AG10803 (cell line): Measurements from ENCODE around the gene ABHD17A.

ENCODE experiments used
- DNase-seq: peaks from one replicate; pipeline ENCODE4 v3.0.0; 2010; ENCODE audit warnings: low read depth
- H3K4me3 ChIP-seq: 2 replicates; pipeline ENCODE4 v1.5.1; 2011; ENCODE audit warnings: mild to moderate bottlenecking, low read length, control low read depth
- TF ChIP-seq, protein P1 (sequence below): conservative IDR thresholded peaks from 2 replicates; pipeline ENCODE4 v1.5.1; 2011; ENCODE audit warnings: mild to moderate bottlenecking, low read length, control low read depth, inconsistent platforms

ABHD17A gene

GRCh38 chr19:1865172-1866010, 19.9 kb downstream of the ABHD17A start:
- TF ChIP-seq, protein P1, sequence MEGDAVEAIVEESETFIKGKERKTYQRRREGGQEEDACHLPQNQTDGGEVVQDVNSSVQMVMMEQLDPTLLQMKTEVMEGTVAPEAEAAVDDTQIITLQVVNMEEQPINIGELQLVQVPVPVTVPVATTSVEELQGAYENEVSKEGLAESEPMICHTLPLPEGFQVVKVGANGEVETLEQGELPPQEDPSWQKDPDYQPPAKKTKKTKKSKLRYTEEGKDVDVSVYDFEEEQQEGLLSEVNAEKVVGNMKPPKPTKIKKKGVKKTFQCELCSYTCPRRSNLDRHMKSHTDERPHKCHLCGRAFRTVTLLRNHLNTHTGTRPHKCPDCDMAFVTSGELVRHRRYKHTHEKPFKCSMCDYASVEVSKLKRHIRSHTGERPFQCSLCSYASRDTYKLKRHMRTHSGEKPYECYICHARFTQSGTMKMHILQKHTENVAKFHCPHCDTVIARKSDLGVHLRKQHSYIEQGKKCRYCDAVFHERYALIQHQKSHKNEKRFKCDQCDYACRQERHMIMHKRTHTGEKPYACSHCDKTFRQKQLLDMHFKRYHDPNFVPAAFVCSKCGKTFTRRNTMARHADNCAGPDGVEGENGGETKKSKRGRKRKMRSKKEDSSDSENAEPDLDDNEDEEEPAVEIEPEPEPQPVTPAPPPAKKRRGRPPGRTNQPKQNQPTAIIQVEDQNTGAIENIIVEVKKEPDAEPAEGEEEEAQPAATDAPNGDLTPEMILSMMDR = no peak
- H3K4me3 ChIP-seq = peak overlapping the region; percentile 75
- no peak for DNase-seq

DNA sequence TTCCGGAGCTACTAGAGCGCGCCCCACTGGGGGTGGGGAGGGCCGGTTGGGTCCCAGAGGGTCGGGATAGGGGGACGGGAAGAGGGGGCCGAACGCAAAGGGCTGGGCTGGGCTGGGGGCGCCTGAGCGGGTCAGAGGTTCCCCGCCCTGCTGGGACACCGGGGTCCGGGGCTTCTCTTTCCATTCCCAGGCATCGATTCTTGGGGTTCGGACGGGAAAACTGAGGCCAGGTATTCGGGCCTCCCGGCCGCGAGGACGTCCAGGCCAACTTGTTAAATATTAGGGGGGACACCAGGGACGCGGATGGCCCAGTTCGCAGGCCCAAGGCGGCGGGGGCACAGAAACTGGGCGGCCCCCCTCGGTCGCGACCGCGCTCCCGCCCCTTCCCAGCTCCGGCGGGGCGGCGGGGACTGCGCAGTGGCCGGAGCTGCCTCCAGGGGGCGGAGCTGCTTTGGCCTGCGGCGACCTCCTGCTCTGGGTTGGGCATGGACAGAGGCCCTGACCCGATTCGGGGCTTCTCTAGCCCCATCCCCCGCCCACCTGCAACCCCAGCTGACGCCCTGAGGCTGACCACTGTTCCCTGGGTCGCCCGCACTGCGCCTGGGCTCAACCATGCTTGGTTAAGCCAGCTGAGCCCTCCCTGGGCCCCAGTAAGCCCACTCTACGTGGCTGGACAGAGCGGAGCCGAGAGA, 20.7 kb downstream of the ABHD17A start:
- H3K4me3 ChIP-seq = peak overlapping the region; percentile 75
- TF ChIP-seq, protein P1 = peak; percentile 56
- DNase-seq = peak; percentile 59

- DNase-seq = peak; percentile 93
- H3K4me3 ChIP-seq = peak overlapping the region; percentile 75
- TF ChIP-seq, protein P1 = no peak
Measured at GRCh38 chr19:1863638-1864479, 21.4 kb downstream of the ABHD17A start.

DNA sequence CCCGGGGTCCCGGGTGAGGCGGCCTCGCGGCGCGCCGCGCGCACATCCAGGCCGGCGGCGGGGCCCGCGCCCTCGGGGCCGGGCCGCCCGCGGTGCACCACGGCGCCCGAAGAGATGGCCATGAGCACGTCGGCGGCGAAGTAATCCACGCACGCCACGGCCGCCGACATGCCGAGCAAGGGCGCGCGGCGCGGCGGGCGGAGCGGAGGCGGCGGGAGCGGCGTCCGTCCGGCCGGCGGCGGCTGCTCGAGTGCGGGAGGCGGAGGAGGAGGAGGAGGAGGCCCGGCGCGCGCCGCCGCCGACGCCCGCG, 22.0 kb downstream of the ABHD17A start, which contains the start of gene KLF16:
TSS of gene KLF16 (minus strand) at position 252 of the 310 bp plus-strand sequence. CDS start at position 170, 82 bp downstream.
- peak within 1 kb of the TSS; percentile 80 for H3K4me3 ChIP-seq
- DNase-seq = no peak
- TF ChIP-seq, protein P1 = no peak

DNA sequence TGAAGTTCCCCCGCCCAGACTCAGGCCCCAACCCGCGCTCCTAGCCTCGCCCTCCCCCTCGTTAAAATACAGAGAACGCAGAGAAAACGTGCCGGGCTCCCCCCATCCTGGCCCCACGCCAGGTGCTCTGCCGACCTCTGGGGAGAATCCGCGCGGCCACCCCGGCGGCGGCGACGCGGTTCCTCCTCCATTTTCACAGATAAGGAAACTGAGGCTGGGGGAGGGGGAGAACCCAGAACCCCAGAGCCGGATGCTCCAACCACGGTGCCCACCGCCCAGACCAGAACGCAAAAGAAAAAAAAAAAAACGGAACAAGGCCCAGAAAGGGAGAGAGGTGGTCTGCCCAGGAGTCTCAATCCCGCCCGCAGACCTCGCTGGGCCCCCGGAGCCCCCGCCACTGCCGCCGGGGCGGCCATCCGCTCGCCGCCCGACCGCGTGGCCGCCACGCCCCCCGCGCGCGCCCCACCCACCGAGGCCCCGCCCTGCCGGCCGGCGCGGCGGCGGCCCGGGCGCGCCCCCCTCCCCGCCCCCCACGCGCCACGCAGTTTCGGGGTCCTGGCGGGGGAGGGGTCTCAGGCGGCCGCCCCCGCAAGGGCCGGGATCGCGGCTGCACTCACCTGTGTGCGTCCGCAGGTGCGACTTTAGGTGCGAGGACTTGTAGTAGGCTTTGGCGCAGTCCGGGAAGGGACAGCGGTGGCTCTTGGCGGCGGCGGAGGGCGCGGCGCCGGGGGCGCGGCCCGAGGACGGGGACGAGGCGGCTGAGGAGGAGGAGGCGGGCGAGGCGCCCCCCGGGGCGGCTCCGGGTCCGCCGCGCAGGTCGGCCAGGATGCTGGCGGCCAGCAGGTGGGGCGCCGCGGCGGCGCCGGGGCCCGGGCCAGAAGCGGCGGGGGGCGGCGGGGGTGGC, 22.6 kb downstream of the ABHD17A start:
- peak overlapping the region; percentile 80 for H3K4me3 ChIP-seq
- TF ChIP-seq, protein P1 = no peak
- no peak for DNase-seq

- TF ChIP-seq, protein P1 = no peak
- no peak for DNase-seq
Measured at GRCh38 chr19:1862068-1862423, 23.2 kb downstream of the ABHD17A start.

More at GRCh38 chr19:1862068-1862423, 23.2 kb downstream of the ABHD17A start:
- H3K4me3 ChIP-seq = peak overlapping the region; percentile 80
